T-helper 1 cell treated with Interleukin-12 subunit alpha and Interleukin-12 subunit beta and Interleukin-4 antibody, amounts not matched to agents 30 ng/mL and 1 ng/mL, for 36 hours (primary cell): ENCODE data around the gene UBE2C. TPM values are rescaled to one million over a fixed set of nuclear protein-coding genes. Genes with fewer than 3 reads are reported as not detected.

Experiments
- intact Hi-C: fragments of 100-400 bp; cut with micrococcal nuclease; formaldehyde crosslinking; loops from one replicate; pipeline ENCODE4 v1.15.1; 2024
- total RNA-seq: library from RNA; stranded (reverse); gene quantifications from 2 replicates; pipeline ENCODE4 v1.2.3, GENCODE V29; 2022

Gene UBE2C
- total RNA-seq, 1 donor from 2014 or later: 140 TPM

DNA sequence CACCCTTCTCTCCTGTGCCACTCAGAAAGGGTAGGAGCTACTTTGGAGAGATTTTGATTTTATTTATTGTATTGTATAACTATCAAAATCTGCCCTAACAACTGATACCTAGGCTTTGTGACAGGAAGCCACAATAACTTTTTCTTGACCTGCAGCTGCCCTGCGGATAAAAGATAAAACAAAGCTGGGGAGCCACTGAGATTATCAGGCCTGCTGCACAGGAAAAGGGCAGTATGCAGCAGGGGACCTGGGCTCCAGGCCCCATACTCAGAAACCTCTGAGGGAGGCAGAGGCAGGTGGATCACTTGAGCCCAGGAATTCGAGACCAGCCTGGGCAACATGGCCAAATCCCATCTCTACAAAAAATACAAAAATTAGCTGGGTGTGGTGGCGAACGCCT, 20.2 kb downstream of the UBE2C start:
- intact Hi-C loops: loop anchor here (1.0 kb wide), 1 partner anchor 25 kb away; the partner anchor contains the start of genes ACOT8 and ZSWIM3

DNA sequence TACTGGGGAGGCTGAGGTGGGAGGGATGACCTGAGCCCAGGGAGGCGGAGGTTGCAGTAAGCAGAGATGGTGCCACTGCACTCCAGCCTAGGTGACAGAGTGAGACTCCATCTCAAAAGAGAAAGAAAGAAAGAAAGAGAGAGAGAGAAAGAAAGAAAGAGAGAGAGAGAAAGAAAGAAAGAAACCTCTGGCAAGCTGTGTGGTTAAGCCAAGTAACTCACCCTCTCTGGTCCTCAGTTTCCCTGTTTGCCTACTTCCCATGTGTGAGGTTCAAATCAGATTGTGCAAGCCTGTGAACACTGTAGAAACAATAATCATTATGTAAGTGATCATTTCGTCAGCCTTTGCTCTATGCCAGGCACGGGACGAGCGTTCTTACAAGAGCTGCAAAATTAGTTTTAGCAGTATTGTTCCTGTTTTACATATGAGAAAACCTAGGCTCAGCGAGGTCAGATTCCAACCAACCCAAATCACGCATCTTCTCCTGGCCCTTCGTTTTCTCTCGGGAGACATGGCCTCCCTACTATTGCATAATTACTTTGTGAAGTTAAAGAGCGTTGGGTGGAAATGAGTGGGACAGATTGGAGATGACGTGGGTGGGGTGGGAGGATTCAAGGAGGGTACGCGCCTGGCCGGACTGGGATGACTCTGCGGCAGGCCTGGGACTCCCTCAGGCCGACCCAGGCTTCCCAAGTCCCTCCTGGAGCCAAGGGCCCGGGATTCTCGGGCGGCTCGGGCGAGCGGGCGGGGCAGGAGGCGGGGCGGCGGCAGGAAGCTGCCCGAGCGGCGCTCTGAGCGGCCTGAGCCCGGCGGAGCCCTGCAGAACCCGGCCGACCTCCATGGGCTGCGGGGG, 20.8 kb downstream of the UBE2C start, which contains the start of gene SNX21:
TSS of gene SNX21 (plus strand) at position 770 of the 853 bp plus-strand sequence. CDS start 121 bp downstream, outside the sequence.
- intact Hi-C loops: loop anchor here (1.0 kb wide), 1 partner anchor 24 kb away; the partner anchor contains the start of genes ACOT8 and ZSWIM3

DNA sequence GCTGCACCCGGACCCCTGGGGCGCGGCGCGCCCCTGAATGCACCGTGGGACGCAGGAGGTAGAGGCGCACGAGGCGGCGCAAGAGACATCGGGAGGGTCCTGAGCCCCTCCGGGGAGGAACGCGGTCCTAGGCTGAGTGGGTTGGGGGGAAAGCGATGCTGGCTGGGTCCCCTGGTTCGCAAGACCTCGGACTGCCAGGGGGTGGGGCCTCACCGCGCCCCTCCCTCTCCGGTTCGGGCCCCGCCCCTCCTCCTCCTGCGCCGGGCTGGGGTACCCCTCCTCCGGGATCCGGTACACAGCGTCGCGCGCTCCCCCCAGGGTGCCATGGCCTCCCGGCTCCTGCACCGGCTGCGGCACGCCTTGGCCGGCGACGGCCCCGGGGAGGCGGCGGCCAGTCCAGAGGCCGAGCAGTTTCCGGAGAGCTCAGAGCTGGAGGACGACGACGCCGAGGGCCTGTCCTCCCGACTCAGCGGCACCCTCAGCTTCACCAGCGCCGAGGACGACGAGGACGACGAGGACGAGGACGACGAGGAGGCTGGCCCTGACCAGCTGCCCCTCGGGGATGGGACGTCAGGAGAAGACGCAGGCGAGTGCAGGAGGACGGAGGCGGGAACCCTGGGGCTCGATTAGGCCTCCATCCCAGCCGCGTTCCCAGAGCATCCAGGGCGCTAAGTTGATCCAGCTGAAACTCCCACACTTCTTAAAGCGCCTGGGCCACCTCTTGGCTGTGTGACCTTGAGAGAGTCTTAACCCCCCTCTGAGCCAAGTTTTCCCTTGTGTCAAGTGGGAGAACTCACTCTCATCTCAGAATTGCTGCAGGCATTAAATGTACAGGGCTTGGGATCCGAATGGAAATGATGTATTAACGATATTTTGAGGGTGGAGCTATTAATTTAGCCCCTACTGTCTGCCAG, 21.7 kb downstream of the UBE2C start:
- intact Hi-C loops: loop anchor here (1.0 kb wide), 2 partner anchors 23 to 76 kb away; partner anchors contain the start of genes ACOT8 and ZSWIM3

DNA sequence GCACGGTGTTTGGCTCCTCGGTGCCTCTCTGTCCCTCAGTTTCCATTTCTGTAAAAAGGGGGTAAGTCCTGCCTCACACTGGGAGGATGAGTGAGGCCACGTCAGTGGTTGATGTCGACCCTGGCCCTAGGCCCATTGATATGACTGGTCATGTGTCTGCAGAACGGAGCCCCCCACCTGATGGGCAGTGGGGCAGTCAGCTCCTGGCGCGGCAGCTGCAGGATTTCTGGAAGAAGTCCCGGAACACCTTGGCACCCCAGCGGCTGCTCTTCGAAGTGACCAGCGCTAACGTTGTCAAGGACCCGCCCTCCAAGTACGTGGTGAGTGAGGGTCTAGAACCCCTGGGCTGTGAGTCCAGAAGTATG, 22.3 kb downstream of the UBE2C start:
- intact Hi-C loops: loop anchor here (1.0 kb wide), 1 partner anchor 76 kb away; no protein-coding TSS in a partner anchor

DNA sequence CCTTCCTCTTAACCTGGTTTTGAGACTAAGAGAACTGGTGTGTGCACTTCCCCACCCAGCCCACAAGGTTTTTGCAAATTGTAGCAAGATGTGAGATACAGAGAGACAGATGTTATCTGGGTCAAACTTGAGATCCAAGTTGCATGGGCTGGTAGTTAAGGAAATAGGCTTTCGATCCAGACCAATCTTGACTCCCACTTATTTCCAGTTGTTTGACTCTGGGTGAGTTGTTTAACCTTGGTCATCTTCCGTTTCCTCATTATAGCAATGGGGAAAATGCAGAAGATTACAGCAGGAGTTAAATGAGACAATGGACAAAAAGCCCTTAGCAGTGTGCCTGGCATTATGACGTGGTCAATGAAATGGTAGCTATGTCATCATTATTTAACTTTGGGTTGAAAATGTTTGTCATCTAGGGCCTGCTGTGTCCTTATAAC, 22.9 kb downstream of the UBE2C start:
- intact Hi-C loops: no loop called here

DNA sequence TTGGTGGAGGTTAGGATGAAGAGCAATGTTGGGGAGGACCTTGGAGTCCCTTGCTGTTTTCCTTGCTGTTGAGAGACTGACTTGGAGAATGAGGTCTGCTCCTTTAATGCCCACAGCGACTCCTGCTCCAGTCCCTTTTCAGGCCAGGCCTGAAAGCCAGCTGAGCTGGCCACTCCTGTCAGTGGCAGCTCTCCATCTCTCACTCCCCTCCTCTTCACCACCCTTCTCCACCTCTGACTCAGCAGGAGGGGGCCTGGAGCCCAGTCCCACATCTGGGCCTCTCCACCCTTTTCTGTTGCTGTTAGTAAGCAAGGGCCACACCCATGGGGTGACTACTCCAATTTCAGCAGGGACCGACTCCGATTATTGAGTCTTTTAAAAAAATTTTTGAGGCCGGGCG, 23.4 kb downstream of the UBE2C start:
- intact Hi-C loops: no loop called here

DNA sequence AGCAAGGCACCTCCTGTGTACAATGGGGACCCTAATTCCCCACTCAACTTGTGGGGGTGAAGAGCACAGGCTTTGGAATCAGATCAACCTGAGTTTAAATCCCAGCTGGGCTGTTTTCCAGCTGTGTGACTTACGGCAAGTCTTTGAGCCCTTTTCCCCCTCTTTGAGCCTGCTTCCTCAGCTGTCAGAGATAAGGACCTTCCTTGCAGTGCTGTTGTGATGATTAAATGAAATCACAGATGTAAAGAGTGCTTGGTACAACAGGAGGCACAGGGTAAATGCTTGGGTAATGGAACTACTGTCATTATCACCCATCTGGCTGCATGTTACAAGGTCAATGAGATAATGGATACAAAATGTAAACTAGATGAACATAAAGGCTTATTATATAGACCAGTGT, 24.4 kb downstream of the UBE2C start:
- intact Hi-C loops: no loop called here

DNA sequence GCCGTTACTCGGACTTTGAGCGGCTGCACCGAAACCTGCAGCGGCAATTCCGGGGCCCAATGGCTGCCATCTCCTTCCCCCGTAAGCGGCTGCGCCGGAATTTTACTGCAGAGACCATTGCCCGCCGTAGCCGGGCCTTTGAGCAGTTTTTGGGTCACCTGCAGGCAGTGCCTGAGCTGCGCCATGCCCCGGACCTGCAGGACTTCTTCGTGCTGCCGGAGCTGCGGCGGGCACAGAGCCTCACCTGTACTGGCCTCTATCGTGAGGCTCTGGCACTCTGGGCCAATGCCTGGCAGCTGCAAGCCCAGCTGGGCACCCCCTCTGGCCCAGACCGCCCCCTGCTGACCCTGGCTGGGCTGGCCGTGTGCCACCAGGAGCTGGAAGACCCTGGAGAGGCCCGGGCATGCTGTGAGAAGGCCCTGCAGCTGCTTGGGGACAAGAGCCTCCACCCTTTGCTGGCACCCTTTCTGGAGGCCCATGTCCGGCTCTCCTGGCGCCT, 28.3 kb downstream of the UBE2C start:
- intact Hi-C loops: no loop called here

DNA sequence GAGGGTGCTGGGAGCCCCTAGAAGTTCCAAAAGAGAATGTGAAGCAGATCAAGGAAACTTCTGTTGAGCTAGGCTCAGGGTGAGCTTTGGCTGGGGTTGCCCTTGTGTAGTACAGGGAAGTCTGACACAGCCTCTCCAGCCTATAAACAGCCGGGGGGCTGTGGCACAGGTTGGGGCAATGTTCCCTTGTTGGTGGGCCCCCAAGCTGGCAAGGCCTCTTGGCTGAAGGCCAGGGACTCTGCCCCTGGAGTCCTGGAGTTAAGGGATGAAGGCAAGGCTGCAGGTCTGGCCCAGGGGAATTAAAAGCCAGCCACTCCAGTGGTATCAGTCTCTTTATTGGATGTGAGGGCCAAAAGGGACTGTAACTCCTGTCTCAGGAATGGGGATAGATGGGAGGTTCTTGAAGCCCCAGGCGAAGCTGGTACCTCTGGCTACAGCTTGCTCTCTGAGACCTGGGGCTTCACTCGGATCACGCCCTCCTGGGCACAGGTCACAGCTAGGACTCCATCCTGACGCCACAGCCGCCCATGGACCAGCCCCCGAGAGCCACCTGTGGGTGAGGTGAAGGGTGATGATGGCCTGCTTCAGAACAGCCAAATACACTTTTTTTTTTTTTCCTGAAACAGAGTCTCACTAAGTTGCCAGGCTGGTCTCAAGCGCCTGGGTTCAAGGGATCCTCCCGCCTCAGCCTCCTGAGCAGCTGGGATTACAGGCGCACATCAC, 29.1 kb downstream of the UBE2C start:
- intact Hi-C loops: no loop called here

DNA sequence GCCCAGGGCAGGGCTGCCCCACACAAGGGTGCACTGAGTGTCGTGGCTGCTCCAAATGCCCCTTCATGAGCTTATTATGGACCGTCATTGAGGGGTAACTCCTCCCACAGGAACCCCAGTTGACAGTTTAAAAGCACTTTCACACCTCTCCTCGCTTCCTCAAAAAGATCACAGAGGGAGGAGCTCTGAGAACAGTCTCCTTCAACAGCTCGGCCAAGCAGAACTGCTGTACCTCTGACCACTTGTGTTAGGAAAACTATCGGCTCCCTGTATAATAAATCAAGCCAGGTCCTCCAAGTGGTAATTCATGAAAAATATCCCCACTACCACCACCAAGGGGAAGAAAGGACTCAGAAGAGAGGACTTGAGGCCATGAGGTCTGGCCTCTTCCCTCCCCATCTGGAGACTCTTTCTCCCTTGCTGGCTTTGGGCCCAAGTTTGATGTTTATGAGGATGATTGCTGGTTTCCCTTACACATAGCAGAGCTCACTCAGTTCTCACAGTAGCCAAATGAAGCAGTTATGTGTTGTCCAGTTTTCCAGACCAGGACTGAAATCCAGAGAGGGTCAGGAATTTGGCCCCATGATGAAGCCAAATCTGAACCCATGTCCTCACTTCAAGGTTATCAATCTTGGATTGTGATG, 29.8 kb downstream of the UBE2C start:
- intact Hi-C loops: no loop called here

DNA sequence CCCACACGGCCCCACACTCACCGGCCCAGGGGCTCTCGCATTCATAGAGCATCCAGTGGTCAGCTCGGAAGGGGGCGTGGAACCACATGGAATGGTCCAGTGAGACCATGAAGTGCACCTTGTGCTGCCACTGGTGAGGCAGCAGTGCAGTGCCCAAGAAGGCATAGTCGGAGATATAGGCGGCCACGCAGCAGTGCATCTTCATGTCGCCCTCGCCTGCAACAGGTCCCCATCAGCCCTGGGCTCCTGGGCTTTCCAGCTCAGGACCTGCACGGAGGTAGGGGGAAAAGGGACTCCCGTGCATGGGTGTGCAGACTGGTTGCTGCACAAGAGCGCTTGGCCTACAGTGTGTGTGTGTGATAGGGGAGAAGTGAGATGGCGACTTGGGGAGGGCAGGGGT, 31.1 kb downstream of the UBE2C start:
- intact Hi-C loops: no loop called here

DNA sequence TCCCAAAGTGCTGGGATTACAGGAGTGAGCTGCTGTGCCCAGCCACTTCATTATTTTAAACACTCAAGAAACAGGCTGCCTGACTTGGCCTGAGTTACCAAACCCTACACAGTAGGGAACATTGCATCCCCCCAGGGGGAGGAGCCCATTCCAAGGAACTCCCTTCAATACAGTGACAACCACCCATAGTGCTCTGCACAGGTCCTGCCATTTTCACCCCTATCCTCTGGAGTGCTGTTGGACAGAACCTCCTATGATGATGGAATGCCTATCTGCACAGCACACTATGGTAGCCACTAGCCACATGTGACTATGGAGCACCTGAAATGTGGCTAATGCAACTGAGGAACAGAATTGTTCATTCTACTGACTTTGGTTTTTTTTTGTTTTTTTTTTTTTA, 33.0 kb downstream of the UBE2C start:
- intact Hi-C loops: no loop called here

DNA sequence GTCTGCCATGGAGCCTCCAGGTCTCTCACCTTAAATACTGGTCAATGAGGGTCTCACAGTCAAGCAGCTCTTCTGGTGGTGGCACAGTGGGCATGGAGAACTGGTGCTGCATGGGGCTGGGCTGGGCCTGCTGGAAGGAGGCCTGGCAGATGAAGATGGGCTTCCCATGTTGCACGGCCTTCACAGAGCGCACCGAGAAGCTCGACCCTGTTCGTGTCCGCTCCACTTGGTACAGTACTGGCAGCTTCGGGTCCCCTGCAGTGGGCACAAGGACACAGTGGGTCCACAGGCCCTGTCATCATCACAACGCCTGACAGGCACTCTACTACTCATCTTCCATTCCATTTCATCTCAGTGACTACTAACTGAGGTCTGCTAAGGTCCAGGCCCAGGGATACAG, 36.0 kb downstream of the UBE2C start:
- intact Hi-C loops: no loop called here

DNA sequence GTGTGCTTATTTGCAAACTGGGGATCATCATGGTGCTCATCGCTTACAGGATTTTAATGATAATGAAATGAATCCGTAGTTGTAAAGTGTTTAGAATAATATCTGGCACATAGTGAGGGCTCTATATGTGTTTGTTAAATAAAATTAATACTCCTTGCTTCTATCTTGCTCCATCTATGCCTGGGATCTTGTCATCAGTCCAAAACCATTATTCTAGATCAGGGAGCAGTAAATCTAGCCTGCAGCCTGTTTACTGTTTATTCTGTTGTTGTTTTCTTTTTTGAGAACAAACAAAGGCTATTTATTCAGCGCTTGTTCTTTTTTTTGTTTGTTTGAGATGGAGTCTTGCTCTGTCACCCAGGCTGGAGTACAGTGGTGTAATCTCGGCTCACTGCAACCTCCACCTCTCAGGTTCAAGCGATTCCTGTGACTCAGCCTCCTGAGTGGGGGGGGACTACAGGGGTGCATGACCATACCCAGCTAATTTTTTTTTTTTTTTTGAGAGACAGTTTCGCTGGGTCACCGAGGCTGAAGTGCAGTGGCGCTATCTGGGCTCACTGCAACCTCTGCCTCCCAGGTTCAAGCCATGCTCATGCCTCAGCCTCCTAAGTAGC, 36.6 kb downstream of the UBE2C start:
- intact Hi-C loops: no loop called here

DNA sequence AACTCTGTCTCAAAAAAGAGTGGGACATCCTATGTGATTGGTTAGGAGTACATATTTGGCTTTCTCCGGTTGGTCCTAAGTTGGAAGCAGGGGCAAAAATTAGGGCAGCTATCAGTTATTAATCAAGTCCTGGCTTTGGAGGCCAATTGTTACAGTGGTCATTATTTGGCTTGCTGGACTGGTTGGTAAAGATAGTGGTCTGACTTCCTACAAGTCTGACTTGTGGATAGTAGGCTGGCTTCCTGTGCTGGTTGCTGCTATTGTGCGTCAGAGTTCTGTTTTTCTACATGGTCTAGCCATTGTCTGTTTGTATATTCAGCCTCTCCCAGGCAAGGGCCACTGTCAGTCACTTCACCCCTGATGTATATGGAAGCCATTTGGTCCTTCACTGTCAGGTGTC, 37.8 kb downstream of the UBE2C start:
- intact Hi-C loops: no loop called here

DNA sequence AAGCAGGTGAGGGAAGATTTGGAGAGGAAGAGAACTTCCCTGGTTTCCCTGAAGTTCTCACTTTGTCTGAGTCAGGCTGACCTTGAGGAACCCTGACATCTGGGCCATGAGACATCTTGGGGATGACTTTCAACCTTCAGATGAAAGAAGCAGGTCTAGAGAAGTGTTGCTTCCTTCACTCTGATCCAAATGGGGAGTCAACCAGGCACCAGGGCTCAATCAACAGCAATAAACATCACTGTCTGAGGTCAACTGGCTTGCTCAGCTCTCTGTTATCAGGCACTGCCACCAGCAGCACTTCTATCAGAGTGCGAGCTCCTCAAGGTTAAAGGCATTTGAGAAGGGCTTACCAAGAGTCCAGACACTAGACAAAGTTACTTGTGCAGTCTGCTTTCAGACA, 38.5 kb downstream of the UBE2C start:
- intact Hi-C loops: no loop called here

DNA sequence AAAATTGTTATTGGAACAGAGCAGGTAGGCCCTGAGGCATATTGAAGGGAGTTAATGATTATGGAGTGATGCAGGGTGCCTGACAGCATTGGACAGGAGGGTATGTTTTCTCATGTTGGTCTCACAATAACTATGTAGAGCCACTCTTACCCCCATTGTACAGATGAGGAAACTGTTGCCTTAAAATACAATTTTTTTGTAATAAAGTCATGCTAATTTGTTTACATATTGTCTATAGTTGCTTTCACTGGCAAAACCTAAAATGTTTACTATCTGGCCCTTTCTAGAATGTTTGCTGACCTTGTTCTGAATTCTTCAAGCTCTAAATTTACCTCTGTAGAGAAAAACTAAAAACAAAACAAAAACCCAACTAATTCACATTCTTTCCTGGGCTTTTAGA, 39.1 kb downstream of the UBE2C start:
- intact Hi-C loops: no loop called here

DNA sequence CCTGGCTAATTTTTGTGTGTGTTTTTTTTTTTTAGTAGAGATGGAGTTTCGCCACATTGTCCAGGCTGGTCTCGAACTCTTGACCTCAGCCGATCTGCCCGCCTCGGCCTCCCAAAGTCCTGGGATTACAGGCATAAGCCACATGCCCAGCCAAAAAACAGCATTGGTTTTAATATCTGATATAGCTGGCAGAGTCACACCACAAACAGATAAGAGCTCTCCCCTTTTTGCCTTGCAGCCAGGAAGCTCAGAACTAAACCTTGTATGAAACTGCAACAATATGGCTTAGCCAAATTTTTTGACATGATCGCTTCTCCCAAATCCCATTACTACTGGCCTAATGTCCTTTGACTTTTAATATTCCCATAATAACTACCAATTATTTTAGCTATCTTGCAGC, 39.9 kb downstream of the UBE2C start:
- intact Hi-C loops: no loop called here

DNA sequence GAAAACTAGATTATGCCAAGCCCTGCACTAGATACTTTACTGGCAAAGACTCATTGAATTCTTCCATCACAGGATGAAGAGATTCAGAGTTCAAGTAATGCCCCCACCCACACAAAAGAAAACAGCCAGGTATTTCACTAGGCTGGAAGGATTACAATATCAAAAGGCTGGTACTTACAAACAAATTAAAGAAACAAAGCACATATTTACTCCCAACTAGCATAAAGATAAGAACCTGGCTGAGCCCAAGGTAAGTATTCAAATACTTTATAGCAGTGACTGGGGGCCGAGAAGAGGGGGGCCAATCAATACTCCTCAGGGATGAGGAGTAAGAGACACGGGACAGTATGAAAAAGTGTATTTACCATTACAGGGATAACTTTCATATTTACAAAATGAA, 41.0 kb downstream of the UBE2C start:
- intact Hi-C loops: no loop called here
